ENCODE measurements around the gene DAW1.

Gene DAW1

GRCh38 chr2:227939271-227940027 is 68.0 kb downstream of the DAW1 start:
- H3K79me2 ChIP-seq (ENCODE audit: control insufficient read depth, low read length), result no peaks in the 10 kb centered on the region
- no peak overlapping the region for H3K4me2 ChIP-seq (ENCODE audit: low read length)
- H4K20me1 ChIP-seq (ENCODE audit: control insufficient read depth, insufficient read depth, low read depth, low read length), result no peaks in the 10 kb centered on the region
- no peaks in the 10 kb centered on the region for H3F3A ChIP-seq (ENCODE audit: control insufficient read depth, insufficient read depth)
- H3K4me3 ChIP-seq (ENCODE audit: low read length), result no peak overlapping the region
- no peaks in the 10 kb centered on the region for H3K9me3 ChIP-seq (ENCODE audit: control insufficient read depth, insufficient read depth, low read length)
- H3K27ac ChIP-seq (ENCODE audit: low read depth, low read length), result no peak overlapping the region
- H3K36me3 ChIP-seq (ENCODE audit: control insufficient read depth, low read length), result no peaks in the 10 kb centered on the region
- H3K4me1 ChIP-seq (ENCODE audit: control insufficient read depth, low read length), result no peaks in the 10 kb centered on the region
- H3K27me3 ChIP-seq (ENCODE audit: control insufficient read depth, low read length), result no peaks in the 10 kb centered on the region
- TF ChIP-seq, protein P1, sequence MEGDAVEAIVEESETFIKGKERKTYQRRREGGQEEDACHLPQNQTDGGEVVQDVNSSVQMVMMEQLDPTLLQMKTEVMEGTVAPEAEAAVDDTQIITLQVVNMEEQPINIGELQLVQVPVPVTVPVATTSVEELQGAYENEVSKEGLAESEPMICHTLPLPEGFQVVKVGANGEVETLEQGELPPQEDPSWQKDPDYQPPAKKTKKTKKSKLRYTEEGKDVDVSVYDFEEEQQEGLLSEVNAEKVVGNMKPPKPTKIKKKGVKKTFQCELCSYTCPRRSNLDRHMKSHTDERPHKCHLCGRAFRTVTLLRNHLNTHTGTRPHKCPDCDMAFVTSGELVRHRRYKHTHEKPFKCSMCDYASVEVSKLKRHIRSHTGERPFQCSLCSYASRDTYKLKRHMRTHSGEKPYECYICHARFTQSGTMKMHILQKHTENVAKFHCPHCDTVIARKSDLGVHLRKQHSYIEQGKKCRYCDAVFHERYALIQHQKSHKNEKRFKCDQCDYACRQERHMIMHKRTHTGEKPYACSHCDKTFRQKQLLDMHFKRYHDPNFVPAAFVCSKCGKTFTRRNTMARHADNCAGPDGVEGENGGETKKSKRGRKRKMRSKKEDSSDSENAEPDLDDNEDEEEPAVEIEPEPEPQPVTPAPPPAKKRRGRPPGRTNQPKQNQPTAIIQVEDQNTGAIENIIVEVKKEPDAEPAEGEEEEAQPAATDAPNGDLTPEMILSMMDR (IDR thresholded peaks at IDR 0.05; ENCODE audit: low read depth, low read length, poor library complexity, severe bottlenecking), result peak; percentile 66
- TF ChIP-seq EZH2phosphoT487 (IDR thresholded peaks at IDR 0.05; ENCODE audit: borderline replicate concordance, low read length), result no peak
- H3K9me2 ChIP-seq (replicated peaks; ENCODE audit: control insufficient read depth, low read length), result no peaks in the 10 kb centered on the region

DNA sequence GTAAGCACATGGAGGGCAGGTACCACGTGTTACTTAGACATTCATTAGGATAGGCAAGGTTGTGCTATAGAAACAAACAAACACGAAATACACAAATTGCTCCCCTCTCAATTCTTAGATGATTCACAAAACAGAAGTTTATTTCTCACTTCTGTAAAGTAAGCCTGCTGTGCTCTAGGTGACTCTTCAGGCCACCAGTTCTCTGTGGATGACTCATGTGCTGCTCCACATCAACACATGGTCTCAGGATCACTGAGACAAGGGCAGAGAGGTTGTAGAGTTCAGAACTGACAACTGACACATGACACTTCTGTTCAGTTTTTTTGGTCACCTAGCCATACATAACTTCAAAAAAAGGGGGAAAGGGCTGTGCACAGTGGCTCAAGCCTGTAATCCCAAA is 70.6 kb downstream of the DAW1 start:
- Histone ChIP-seq H3K36me3 (ENCODE audit: control insufficient read depth, low read length) (no peaks in the 10 kb centered on the region), H3K27me3 (ENCODE audit: control insufficient read depth, low read length) (no peaks in the 10 kb centered on the region), H3K9me2 (replicated peaks; ENCODE audit: control insufficient read depth, low read length) (no peaks in the 10 kb centered on the region), H3K4me3 (ENCODE audit: low read length) (no peak overlapping the region), H4K20me1 (ENCODE audit: control insufficient read depth, insufficient read depth, low read depth, low read length) (no peaks in the 10 kb centered on the region), H3K27ac (ENCODE audit: low read depth, low read length) (no peak overlapping the region), H3K4me1 (ENCODE audit: control insufficient read depth, low read length) (no peaks in the 10 kb centered on the region), H3F3A (ENCODE audit: control insufficient read depth, insufficient read depth) (no peaks in the 10 kb centered on the region), H3K4me2 (ENCODE audit: low read length) (no peak overlapping the region), H3K79me2 (ENCODE audit: control insufficient read depth, low read length) (no peaks in the 10 kb centered on the region), H3K9me3 (ENCODE audit: control insufficient read depth, insufficient read depth, low read length) (no peaks in the 10 kb centered on the region)
- TF ChIP-seq, protein P1 (IDR thresholded peaks at IDR 0.05; ENCODE audit: low read depth, low read length, poor library complexity, severe bottlenecking), result no peak
- no peak for TF ChIP-seq EZH2phosphoT487 (IDR thresholded peaks at IDR 0.05; ENCODE audit: borderline replicate concordance, low read length)

DNA sequence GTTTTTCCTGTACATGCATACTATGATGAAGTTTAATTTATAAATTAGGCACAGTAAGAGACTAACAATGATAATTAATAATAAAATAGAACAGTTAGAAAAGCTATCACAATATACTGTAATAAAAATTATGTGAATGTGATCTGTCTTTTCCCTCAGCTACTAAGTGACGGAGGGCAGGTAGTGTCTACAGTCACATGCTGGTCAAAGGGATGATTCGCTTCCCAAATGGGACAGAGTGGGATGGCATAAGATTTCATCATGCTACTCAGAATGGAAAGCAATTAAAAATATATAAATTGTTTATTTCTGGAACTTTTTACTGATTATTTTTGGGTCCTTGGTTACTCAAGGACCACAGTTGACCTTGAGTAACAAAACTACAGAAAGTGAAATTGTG is 71.5 kb downstream of the DAW1 start:
- no peaks in the 10 kb centered on the region for H3K27me3 ChIP-seq (ENCODE audit: control insufficient read depth, low read length)
- no peaks in the 10 kb centered on the region for H3K4me1 ChIP-seq (ENCODE audit: control insufficient read depth, low read length)
- H3K9me3 ChIP-seq (ENCODE audit: control insufficient read depth, insufficient read depth, low read length), result no peaks in the 10 kb centered on the region
- H4K20me1 ChIP-seq (ENCODE audit: control insufficient read depth, insufficient read depth, low read depth, low read length), result no peaks in the 10 kb centered on the region
- H3K36me3 ChIP-seq (ENCODE audit: control insufficient read depth, low read length), result no peaks in the 10 kb centered on the region
- TF ChIP-seq, protein P1 (IDR thresholded peaks at IDR 0.05; ENCODE audit: low read depth, low read length, poor library complexity, severe bottlenecking), result no peak
- no peak for TF ChIP-seq EZH2phosphoT487 (IDR thresholded peaks at IDR 0.05; ENCODE audit: borderline replicate concordance, low read length)
- H3K4me2 ChIP-seq (ENCODE audit: low read length), result no peak overlapping the region
- H3K4me3 ChIP-seq (ENCODE audit: low read length), result no peak overlapping the region
- H3K27ac ChIP-seq (ENCODE audit: low read depth, low read length), result no peak overlapping the region
- no peaks in the 10 kb centered on the region for H3F3A ChIP-seq (ENCODE audit: control insufficient read depth, insufficient read depth)
- H3K9me2 ChIP-seq (replicated peaks; ENCODE audit: control insufficient read depth, low read length), result no peaks in the 10 kb centered on the region
- no peaks in the 10 kb centered on the region for H3K79me2 ChIP-seq (ENCODE audit: control insufficient read depth, low read length)
